Measurements from ENCODE around the gene ITGB4. TPM values are rescaled to one million over a fixed set of nuclear protein-coding genes. Genes with fewer than 3 reads are reported as not detected.

Gene ITGB4
- total and polyA plus RNA-seq, 2 of the 13 experiments (the other 11 are each of a cell fraction or from before 2014, with no cell fraction given), result 6.9 to 14.5 TPM

DNA sequence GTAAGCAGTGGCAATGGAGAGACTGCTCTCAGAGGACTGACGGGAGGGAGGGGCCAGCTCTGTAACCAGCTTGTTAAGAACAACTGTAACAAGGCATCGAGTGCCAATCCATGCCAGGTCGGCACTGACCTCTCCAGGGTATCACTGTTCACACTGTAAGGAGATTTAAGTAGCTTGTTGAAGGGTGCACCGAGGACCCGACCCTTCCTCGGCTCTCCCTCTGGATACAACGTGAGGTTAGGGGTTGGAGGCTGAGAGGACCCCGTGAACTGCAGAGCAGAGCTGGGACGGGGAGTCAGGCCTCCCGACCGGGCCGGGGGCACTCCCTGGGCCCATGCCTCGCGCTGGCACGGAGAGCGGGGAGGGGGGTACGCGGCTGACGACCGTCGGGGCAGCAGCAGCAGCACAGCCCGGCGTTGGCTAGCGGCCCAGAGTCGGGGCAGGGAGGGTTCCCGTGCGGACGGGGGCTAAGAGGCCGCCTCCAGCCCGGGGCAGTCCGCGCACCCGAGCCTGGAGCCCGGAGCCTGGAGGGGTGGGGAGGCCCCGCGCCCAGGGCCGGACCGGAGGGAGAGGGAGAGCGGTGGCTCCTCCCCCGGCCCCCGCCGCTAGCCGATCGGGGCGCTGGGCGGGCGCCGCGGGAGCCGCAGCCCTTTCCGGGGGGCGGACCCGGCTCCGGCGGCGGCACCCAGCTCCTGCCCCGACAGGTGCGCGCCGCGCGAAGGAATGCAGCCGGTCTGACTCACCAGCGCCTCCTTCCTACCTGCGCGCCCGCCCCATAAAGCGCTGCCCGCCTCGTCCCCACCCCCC is at the start of gene ITGB4 (continued):
- TF ChIP-seq, protein P1, sequence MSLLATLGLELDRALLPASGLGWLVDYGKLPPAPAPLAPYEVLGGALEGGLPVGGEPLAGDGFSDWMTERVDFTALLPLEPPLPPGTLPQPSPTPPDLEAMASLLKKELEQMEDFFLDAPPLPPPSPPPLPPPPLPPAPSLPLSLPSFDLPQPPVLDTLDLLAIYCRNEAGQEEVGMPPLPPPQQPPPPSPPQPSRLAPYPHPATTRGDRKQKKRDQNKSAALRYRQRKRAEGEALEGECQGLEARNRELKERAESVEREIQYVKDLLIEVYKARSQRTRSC (CRISPR knock-in tag; IDR thresholded peaks at IDR 0.05; ENCODE audit: low read depth), result no peak
- TF ChIP-seq SMYD3 (CRISPR knock-in tag; IDR thresholded peaks at IDR 0.05) (no peak), ZNF782 (CRISPR knock-in tag; IDR thresholded peaks at IDR 0.05; ENCODE audit: borderline replicate concordance) (peak; percentile 20; the same call in 1 of the 2 replicates), SRSF1 (optimal IDR thresholded peaks at IDR 0.05; ENCODE audit: low read depth, low read length) (no peak), ZC3H13 (CRISPR knock-in tag; IDR thresholded peaks at IDR 0.05) (no peak), ZNF326 (CRISPR knock-in tag; IDR thresholded peaks at IDR 0.05; ENCODE audit: borderline replicate concordance) (no peak), ZFP36 (IDR thresholded peaks at IDR 0.05; ENCODE audit: borderline replicate concordance, low read depth, low read length, partially characterized antibody) (no peak), ZNF543 (CRISPR knock-in tag; IDR thresholded peaks at IDR 0.05) (no peak), ZNF780A (CRISPR knock-in tag; IDR thresholded peaks at IDR 0.05) (no peak), ZBTB3 (CRISPR knock-in tag; IDR thresholded peaks at IDR 0.05; ENCODE audit: borderline replicate concordance, low read depth) (no peak), SETDB1 (CRISPR knock-in tag; IDR thresholded peaks at IDR 0.05; ENCODE audit: borderline replicate concordance) (no peak), ELF3 (CRISPR knock-in tag; IDR thresholded peaks at IDR 0.05) (0 out of 2 replicates have a peak, but pooled peaks have one; percentile 30), ZNF776 (CRISPR knock-in tag; IDR thresholded peaks at IDR 0.05) (no peak), MYC (CRISPR knock-in tag; IDR thresholded peaks at IDR 0.05; ENCODE audit: borderline replicate concordance) (peak; percentile 30), MLLT10 (CRISPR knock-in tag; IDR thresholded peaks at IDR 0.05) (no peak), ZSCAN9 (CRISPR knock-in tag; IDR thresholded peaks at IDR 0.05; ENCODE audit: borderline replicate concordance) (no peak), AGO2 (optimal IDR thresholded peaks at IDR 0.05; ENCODE audit: low read depth, low read length) (no peak), SAFB2 (CRISPR knock-in tag; IDR thresholded peaks at IDR 0.05; ENCODE audit: borderline replicate concordance, low read depth) (no peak), NCOA2 (CRISPR knock-in tag; IDR thresholded peaks at IDR 0.05) (no peak), ZNF761 (CRISPR knock-in tag; conservative IDR thresholded peaks at IDR 0.05) (no peak)
- TF ChIP-seq, protein P2, sequence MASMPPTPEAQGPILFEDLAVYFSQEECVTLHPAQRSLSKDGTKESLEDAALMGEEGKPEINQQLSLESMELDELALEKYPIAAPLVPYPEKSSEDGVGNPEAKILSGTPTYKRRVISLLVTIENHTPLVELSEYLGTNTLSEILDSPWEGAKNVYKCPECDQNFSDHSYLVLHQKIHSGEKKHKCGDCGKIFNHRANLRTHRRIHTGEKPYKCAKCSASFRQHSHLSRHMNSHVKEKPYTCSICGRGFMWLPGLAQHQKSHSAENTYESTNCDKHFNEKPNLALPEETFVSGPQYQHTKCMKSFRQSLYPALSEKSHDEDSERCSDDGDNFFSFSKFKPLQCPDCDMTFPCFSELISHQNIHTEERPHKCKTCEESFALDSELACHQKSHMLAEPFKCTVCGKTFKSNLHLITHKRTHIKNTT (CRISPR knock-in tag; IDR thresholded peaks at IDR 0.05), result no peak
- TF ChIP-seq, protein P3, sequence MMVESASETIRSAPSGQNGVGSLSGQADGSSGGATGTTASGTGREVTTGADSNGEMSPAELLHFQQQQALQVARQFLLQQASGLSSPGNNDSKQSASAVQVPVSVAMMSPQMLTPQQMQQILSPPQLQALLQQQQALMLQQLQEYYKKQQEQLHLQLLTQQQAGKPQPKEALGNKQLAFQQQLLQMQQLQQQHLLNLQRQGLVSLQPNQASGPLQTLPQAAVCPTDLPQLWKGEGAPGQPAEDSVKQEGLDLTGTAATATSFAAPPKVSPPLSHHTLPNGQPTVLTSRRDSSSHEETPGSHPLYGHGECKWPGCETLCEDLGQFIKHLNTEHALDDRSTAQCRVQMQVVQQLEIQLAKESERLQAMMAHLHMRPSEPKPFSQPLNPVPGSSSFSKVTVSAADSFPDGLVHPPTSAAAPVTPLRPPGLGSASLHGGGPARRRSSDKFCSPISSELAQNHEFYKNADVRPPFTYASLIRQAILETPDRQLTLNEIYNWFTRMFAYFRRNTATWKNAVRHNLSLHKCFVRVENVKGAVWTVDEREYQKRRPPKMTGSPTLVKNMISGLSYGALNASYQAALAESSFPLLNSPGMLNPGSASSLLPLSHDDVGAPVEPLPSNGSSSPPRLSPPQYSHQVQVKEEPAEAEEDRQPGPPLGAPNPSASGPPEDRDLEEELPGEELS (CRISPR knock-in tag; IDR thresholded peaks at IDR 0.05), result no peak
- TF ChIP-seq, protein P4, sequence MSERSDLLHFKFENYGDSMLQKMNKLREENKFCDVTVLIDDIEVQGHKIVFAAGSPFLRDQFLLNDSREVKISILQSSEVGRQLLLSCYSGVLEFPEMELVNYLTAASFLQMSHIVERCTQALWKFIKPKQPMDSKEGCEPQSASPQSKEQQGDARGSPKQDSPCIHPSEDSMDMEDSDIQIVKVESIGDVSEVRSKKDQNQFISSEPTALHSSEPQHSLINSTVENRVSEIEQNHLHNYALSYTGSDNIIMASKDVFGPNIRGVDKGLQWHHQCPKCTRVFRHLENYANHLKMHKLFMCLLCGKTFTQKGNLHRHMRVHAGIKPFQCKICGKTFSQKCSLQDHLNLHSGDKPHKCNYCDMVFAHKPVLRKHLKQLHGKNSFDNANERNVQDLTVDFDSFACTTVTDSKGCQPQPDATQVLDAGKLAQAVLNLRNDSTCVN (CRISPR knock-in tag; IDR thresholded peaks at IDR 0.05; ENCODE audit: borderline replicate concordance), result no peak
- TF ChIP-seq, protein P5, sequence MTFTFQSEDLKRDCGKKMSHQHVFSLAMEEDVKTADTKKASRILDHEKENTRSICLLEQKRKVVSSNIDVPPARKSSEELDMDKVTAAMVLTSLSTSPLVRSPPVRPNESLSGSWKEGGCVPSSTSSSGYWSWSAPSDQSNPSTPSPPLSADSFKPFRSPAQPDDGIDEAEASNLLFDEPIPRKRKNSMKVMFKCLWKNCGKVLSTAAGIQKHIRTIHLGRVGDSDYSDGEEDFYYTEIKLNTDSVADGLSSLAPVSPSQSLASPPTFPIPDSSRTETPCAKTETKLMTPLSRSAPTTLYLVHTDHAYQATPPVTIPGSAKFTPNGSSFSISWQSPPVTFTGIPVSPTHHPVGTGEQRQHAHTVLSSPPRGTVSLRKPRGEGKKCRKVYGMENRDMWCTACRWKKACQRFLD (CRISPR knock-in tag; IDR thresholded peaks at IDR 0.05; ENCODE audit: borderline replicate concordance), result no peak
